Skin epidermis (tissue), 12 donors: ENCODE data around the gene TMEM91.

Experiments
- H3K27ac ChIP-seq, 21 experiments: fragments of 200-600 bp; sonication (generic) in 11 of 21; one replicate each; pipeline ENCODE4 v1.5.0; 2020; ENCODE audit warnings: mild to moderate bottlenecking in 3 of 21, inconsistent platforms in 2 of 21, moderate library complexity in 2 of 21
- H3K4me3 ChIP-seq, 7 experiments: fragments of 200-600 bp; sonication (generic) in 2 of 7; one replicate each; pipeline ENCODE4 v1.5.0; 2020; ENCODE audit warnings: inconsistent platforms in 2 of 7, mild to moderate bottlenecking in 2 of 7, moderate library complexity in 1 of 7

TMEM91 gene

GRCh38 chr19:41352279-41352608, 24.1 kb upstream of the TMEM91 start:
- peak overlapping the region in 20 of 21 experiments; percentile 78 to 96 (median 90) for H3K27ac ChIP-seq

GRCh38 chr19:41352609-41353465, 23.5 kb upstream of the TMEM91 start:
- peak overlapping the region; percentile 54 to 96 (median 90) for H3K27ac ChIP-seq

More at GRCh38 chr19:41352279-41352608, 24.1 kb upstream of the TMEM91 start:
- H3K4me3 ChIP-seq: peak overlapping the region; percentile 54 to 96 (median 82)

GRCh38 chr19:41353466-41354342, 22.6 kb upstream of the TMEM91 start, which contains the start of gene TGFB1:
TSS of gene TGFB1 (minus strand) at chr19:41353922. CDS start at chr19:41353044, 878 bp downstream.
- peak within 1 kb of the TSS; percentile 54 to 96 (median 90) for H3K27ac ChIP-seq
- peak within 1 kb of the TSS; percentile 54 to 96 (median 82) for H3K4me3 ChIP-seq

More at GRCh38 chr19:41352609-41353465, 23.5 kb upstream of the TMEM91 start:
- peak overlapping the region; percentile 54 to 96 (median 82) for H3K4me3 ChIP-seq

GRCh38 chr19:41354343-41354953, 21.9 kb upstream of the TMEM91 start:
- Histone ChIP-seq H3K4me3 (peak overlapping the region in 6 of 7 experiments; percentile 54 to 96 (median 78)), H3K27ac (peak overlapping the region in 20 of 21 experiments; percentile 54 to 96 (median 89))

- Histone ChIP-seq H3K4me3 (no peak overlapping the region), H3K27ac (peak overlapping the region in 8 of 21 experiments; percentile 0 to 92 (median 30))
These were observed 21.3 kb upstream of the TMEM91 start for GRCh38 chr19:41355035-41355434.

- Histone ChIP-seq H3K27ac (peak overlapping the region in 7 of 21 experiments; percentile 17 to 90 (median 42)), H3K4me3 (no peak overlapping the region)
These were observed 20.5 kb upstream of the TMEM91 start for GRCh38 chr19:41355802-41356201.

GRCh38 chr19:41356984-41357739, 19.2 kb upstream of the TMEM91 start:
- peak overlapping the region in 11 of 21 experiments; percentile 1 to 80 (median 33) for H3K27ac ChIP-seq
- no peak overlapping the region for H3K4me3 ChIP-seq

GRCh38 chr19:41357746-41358145, 18.6 kb upstream of the TMEM91 start:
- Histone ChIP-seq H3K27ac (peak overlapping the region in 11 of 21 experiments; percentile 1 to 80 (median 27)), H3K4me3 (no peak overlapping the region)

GRCh38 chr19:41359741-41360140, 16.6 kb upstream of the TMEM91 start:
- H3K27ac ChIP-seq: no peak overlapping the region
- no peak overlapping the region for H3K4me3 ChIP-seq

- Histone ChIP-seq H3K27ac (peak overlapping the region in 9 of 21 experiments; percentile 3 to 99 (median 90)), H3K4me3 (no peak overlapping the region)
These were observed 14.0 kb upstream of the TMEM91 start for GRCh38 chr19:41362143-41362847.

- H3K27ac ChIP-seq: peak overlapping the region in 20 of 21 experiments; percentile 31 to 99 (median 97)
These were observed 13.0 kb upstream of the TMEM91 start for GRCh38 chr19:41363371-41363752.

GRCh38 chr19:41363753-41364523, 12.4 kb upstream of the TMEM91 start, which contains the start of gene B9D2:
TSS of gene B9D2 (minus strand) at chr19:41364149. CDS start at chr19:41363519, 630 bp downstream.
- Histone ChIP-seq H3K27ac (peak within 1 kb of the TSS; percentile 71 to 99 (median 97)), H3K4me3 (peak within 1 kb of the TSS; percentile 40 to 76 (median 64))

More at GRCh38 chr19:41363371-41363752, 13.0 kb upstream of the TMEM91 start:
- H3K4me3 ChIP-seq: peak overlapping the region; percentile 40 to 76 (median 64)

- Histone ChIP-seq H3K27ac (peak overlapping the region; percentile 61 to 99 (median 97)), H3K4me3 (peak overlapping the region; percentile 40 to 76 (median 64))
These were observed 11.6 kb upstream of the TMEM91 start for GRCh38 chr19:41364524-41365391.

GRCh38 chr19:41366089-41366488, 10.2 kb upstream of the TMEM91 start:
- peak overlapping the region in 1 of 21 experiments; percentile 45 for H3K27ac ChIP-seq
- H3K4me3 ChIP-seq: no peak overlapping the region

- Histone ChIP-seq H3K4me3 (no peak overlapping the region), H3K27ac (peak overlapping the region in 19 of 21 experiments; percentile 4 to 75 (median 53))
These were observed 8.5 kb upstream of the TMEM91 start for GRCh38 chr19:41367848-41368301.

- H3K27ac ChIP-seq: no peak overlapping the region
- H3K4me3 ChIP-seq: no peak overlapping the region
These were observed 6.6 kb upstream of the TMEM91 start for GRCh38 chr19:41369769-41370168.
